ENCODE results near the gene IL1RAPL1.
"Not testable (repeated sequence)": the region's sequence is repeated elsewhere in the genome, so short reads cannot be mapped to it uniquely, and the experiment has no call there.

IL1RAPL1 gene

GRCh38 chrX:29374765-29375164 lies 787.5 kb downstream of the IL1RAPL1 start:
- DNase-seq; H3K4me1 ChIP-seq (ENCODE audit: control extremely low read depth in 1 of 4, control insufficient read depth in 4 of 4, insufficient read depth in 4 of 4, low read length in 3 of 4); H3K36me3 ChIP-seq (ENCODE audit: control insufficient read depth in 4 of 4, insufficient read depth in 4 of 4, low read length in 3 of 4); H3K27me3 ChIP-seq (replicated peaks in 2 of 5; ENCODE audit: control insufficient read depth in 4 of 5, insufficient read depth in 5 of 5, low read length in 4 of 5); CTCF ChIA-PET; H3K9me3 ChIP-seq (ENCODE audit: control extremely low read depth in 1 of 5, control insufficient read depth in 4 of 5, insufficient read depth in 2 of 5, low read depth in 1 of 5, low read length in 4 of 5); POLR2A ChIA-PET; H3K27ac ChIP-seq (ENCODE audit: insufficient read depth in 1 of 2, low read depth in 1 of 2, low read length in 2 of 2, poor library complexity in 1 of 2, severe bottlenecking in 2 of 2); H3K4me3 ChIP-seq (ENCODE audit: control insufficient read depth in 1 of 7, extremely low read depth in 1 of 7, insufficient read depth in 4 of 7, low read depth in 2 of 7, low read length in 6 of 7): not testable (repeated sequence)

- CTCF ChIA-PET = no interaction called here
- Histone ChIP-seq H3K27me3 (replicated peaks in 2 of 5; ENCODE audit: control insufficient read depth in 4 of 5, insufficient read depth in 5 of 5, low read length in 4 of 5) (no peaks in the 10 kb centered on the region), H3K27ac (ENCODE audit: insufficient read depth in 1 of 2, low read depth in 1 of 2, low read length in 2 of 2, poor library complexity in 1 of 2, severe bottlenecking in 2 of 2) (no peak overlapping the region), H3K4me1 (ENCODE audit: control extremely low read depth in 1 of 4, control insufficient read depth in 4 of 4, insufficient read depth in 4 of 4, low read length in 3 of 4) (no peaks in the 10 kb centered on the region), H3K4me3 (ENCODE audit: control insufficient read depth in 1 of 7, extremely low read depth in 1 of 7, insufficient read depth in 4 of 7, low read depth in 2 of 7, low read length in 6 of 7) (no peak overlapping the region), H3K9me3 (ENCODE audit: control extremely low read depth in 1 of 5, control insufficient read depth in 4 of 5, insufficient read depth in 2 of 5, low read depth in 1 of 5, low read length in 4 of 5) (peaks cover 0 to 5% (median 3%) of the 10 kb centered on the region in 5 experiments), H3K36me3 (ENCODE audit: control insufficient read depth in 4 of 4, insufficient read depth in 4 of 4, low read length in 3 of 4) (no peaks in the 10 kb centered on the region)
- WGBS (ENCODE audit: insufficient coverage) = 89% methylated on average over 1 of the region's 1 CpG
- POLR2A ChIA-PET = no interaction called here
- DNase-seq = no peak
Measured at GRCh38 chrX:29376584-29376983, 789.3 kb downstream of the IL1RAPL1 start.

- H3K27ac ChIP-seq (ENCODE audit: insufficient read depth in 1 of 2, low read depth in 1 of 2, low read length in 2 of 2, poor library complexity in 1 of 2, severe bottlenecking in 2 of 2) = no peak overlapping the region
- no peaks in the 10 kb centered on the region for H3K36me3 ChIP-seq (ENCODE audit: control insufficient read depth in 4 of 4, insufficient read depth in 4 of 4, low read length in 3 of 4)
- no peaks in the 10 kb centered on the region for H3K27me3 ChIP-seq (replicated peaks in 2 of 5; ENCODE audit: control insufficient read depth in 4 of 5, insufficient read depth in 5 of 5, low read length in 4 of 5)
- no peak for DNase-seq
- no peak overlapping the region for H3K4me3 ChIP-seq (ENCODE audit: control insufficient read depth in 1 of 7, extremely low read depth in 1 of 7, insufficient read depth in 4 of 7, low read depth in 2 of 7, low read length in 6 of 7)
- ChIA-PET POLR2A (no interaction called here), CTCF (no interaction called here)
- no peaks in the 10 kb centered on the region for H3K4me1 ChIP-seq (ENCODE audit: control extremely low read depth in 1 of 4, control insufficient read depth in 4 of 4, insufficient read depth in 4 of 4, low read length in 3 of 4)
- peaks cover 0 to 5% (median 0%) of the 10 kb centered on the region in 5 experiments for H3K9me3 ChIP-seq (ENCODE audit: control extremely low read depth in 1 of 5, control insufficient read depth in 4 of 5, insufficient read depth in 2 of 5, low read depth in 1 of 5, low read length in 4 of 5)
Measured at GRCh38 chrX:29382811-29383210, 795.6 kb downstream of the IL1RAPL1 start.

- WGBS (ENCODE audit: insufficient coverage) = no CpG with 5 or more reads among the region's 1 CpG
- POLR2A ChIA-PET = no interaction called here
- H3K36me3 ChIP-seq (ENCODE audit: control insufficient read depth in 4 of 4, insufficient read depth in 4 of 4, low read length in 3 of 4) = no peaks in the 10 kb centered on the region
- H3K4me3 ChIP-seq (ENCODE audit: control insufficient read depth in 1 of 7, extremely low read depth in 1 of 7, insufficient read depth in 4 of 7, low read depth in 2 of 7, low read length in 6 of 7) = no peak overlapping the region
- H3K27ac ChIP-seq (ENCODE audit: insufficient read depth in 1 of 2, low read depth in 1 of 2, low read length in 2 of 2, poor library complexity in 1 of 2, severe bottlenecking in 2 of 2) = no peak overlapping the region
- H3K27me3 ChIP-seq (replicated peaks in 2 of 5; ENCODE audit: control insufficient read depth in 4 of 5, insufficient read depth in 5 of 5, low read length in 4 of 5) = no peaks in the 10 kb centered on the region
- no peaks in the 10 kb centered on the region for H3K9me3 ChIP-seq (ENCODE audit: control extremely low read depth in 1 of 5, control insufficient read depth in 4 of 5, insufficient read depth in 2 of 5, low read depth in 1 of 5, low read length in 4 of 5)
- no peak for DNase-seq
- no peaks in the 10 kb centered on the region for H3K4me1 ChIP-seq (ENCODE audit: control extremely low read depth in 1 of 4, control insufficient read depth in 4 of 4, insufficient read depth in 4 of 4, low read length in 3 of 4)
- CTCF ChIA-PET = interaction anchor here (0.7 kb wide), 1 partner anchor 321 kb away, joined by 3 read pairs; no protein-coding TSS in a partner anchor
Measured at GRCh38 chrX:29388509-29388908, 801.3 kb downstream of the IL1RAPL1 start.

GRCh38 chrX:29397506-29397905 lies 810.3 kb downstream of the IL1RAPL1 start:
- H3K9me3 ChIP-seq (ENCODE audit: control extremely low read depth in 1 of 5, control insufficient read depth in 4 of 5, insufficient read depth in 2 of 5, low read depth in 1 of 5, low read length in 4 of 5) = no peaks in the 10 kb centered on the region
- ChIA-PET CTCF (no interaction called here), POLR2A (no interaction called here)
- H3K27ac ChIP-seq (ENCODE audit: insufficient read depth in 1 of 2, low read depth in 1 of 2, low read length in 2 of 2, poor library complexity in 1 of 2, severe bottlenecking in 2 of 2) = no peak overlapping the region
- no peak overlapping the region for H3K4me3 ChIP-seq (ENCODE audit: control insufficient read depth in 1 of 7, extremely low read depth in 1 of 7, insufficient read depth in 4 of 7, low read depth in 2 of 7, low read length in 6 of 7)
- no peak for DNase-seq
- no peaks in the 10 kb centered on the region for H3K27me3 ChIP-seq (replicated peaks in 2 of 5; ENCODE audit: control insufficient read depth in 4 of 5, insufficient read depth in 5 of 5, low read length in 4 of 5)
- H3K4me1 ChIP-seq (ENCODE audit: control extremely low read depth in 1 of 4, control insufficient read depth in 4 of 4, insufficient read depth in 4 of 4, low read length in 3 of 4) = no peaks in the 10 kb centered on the region
- no peaks in the 10 kb centered on the region for H3K36me3 ChIP-seq (ENCODE audit: control insufficient read depth in 4 of 4, insufficient read depth in 4 of 4, low read length in 3 of 4)

- no CpG with 5 or more reads among the region's 4 CpGs for WGBS (ENCODE audit: insufficient coverage)
- CTCF ChIA-PET = no interaction called here
- no peaks in the 10 kb centered on the region for H3K9me3 ChIP-seq (ENCODE audit: control extremely low read depth in 1 of 5, control insufficient read depth in 4 of 5, insufficient read depth in 2 of 5, low read depth in 1 of 5, low read length in 4 of 5)
- no peak overlapping the region for H3K4me3 ChIP-seq (ENCODE audit: control insufficient read depth in 1 of 7, extremely low read depth in 1 of 7, insufficient read depth in 4 of 7, low read depth in 2 of 7, low read length in 6 of 7)
- no peaks in the 10 kb centered on the region for H3K4me1 ChIP-seq (ENCODE audit: control extremely low read depth in 1 of 4, control insufficient read depth in 4 of 4, insufficient read depth in 4 of 4, low read length in 3 of 4)
- POLR2A ChIA-PET = no interaction called here
- H3K27ac ChIP-seq (ENCODE audit: insufficient read depth in 1 of 2, low read depth in 1 of 2, low read length in 2 of 2, poor library complexity in 1 of 2, severe bottlenecking in 2 of 2) = no peak overlapping the region
- H3K27me3 ChIP-seq (replicated peaks in 2 of 5; ENCODE audit: control insufficient read depth in 4 of 5, insufficient read depth in 5 of 5, low read length in 4 of 5) = no peaks in the 10 kb centered on the region
- no peaks in the 10 kb centered on the region for H3K36me3 ChIP-seq (ENCODE audit: control insufficient read depth in 4 of 4, insufficient read depth in 4 of 4, low read length in 3 of 4)
- no peak for DNase-seq
Measured at GRCh38 chrX:29407357-29407756, 820.1 kb downstream of the IL1RAPL1 start.

GRCh38 chrX:29419774-29420553 lies 832.7 kb downstream of the IL1RAPL1 start:
- Histone ChIP-seq H3K36me3 (ENCODE audit: control insufficient read depth in 4 of 4, insufficient read depth in 4 of 4, low read length in 3 of 4) (no peaks in the 10 kb centered on the region), H3K4me3 (ENCODE audit: control insufficient read depth in 1 of 7, extremely low read depth in 1 of 7, insufficient read depth in 4 of 7, low read depth in 2 of 7, low read length in 6 of 7) (no peak overlapping the region), H3K9me3 (ENCODE audit: control extremely low read depth in 1 of 5, control insufficient read depth in 4 of 5, insufficient read depth in 2 of 5, low read depth in 1 of 5, low read length in 4 of 5) (no peaks in the 10 kb centered on the region), H3K27ac (ENCODE audit: insufficient read depth in 1 of 2, low read depth in 1 of 2, low read length in 2 of 2, poor library complexity in 1 of 2, severe bottlenecking in 2 of 2) (no peak overlapping the region), H3K27me3 (replicated peaks in 2 of 5; ENCODE audit: control insufficient read depth in 4 of 5, insufficient read depth in 5 of 5, low read length in 4 of 5) (no peaks in the 10 kb centered on the region), H3K4me1 (ENCODE audit: control extremely low read depth in 1 of 4, control insufficient read depth in 4 of 4, insufficient read depth in 4 of 4, low read length in 3 of 4) (no peaks in the 10 kb centered on the region)
- WGBS (ENCODE audit: insufficient coverage) = 30% methylated on average over 1 of the region's 2 CpGs
- no peak for DNase-seq
- POLR2A ChIA-PET = no interaction called here
- CTCF ChIA-PET = interaction anchor here (0.6 kb wide), 1 partner anchor 8 kb away, joined by 3 read pairs; no protein-coding TSS in a partner anchor
